GM23338 (cell line): ENCODE measurements around the gene LMBRD1. TPM values are rescaled to one million over a fixed set of nuclear protein-coding genes. Genes with fewer than 3 reads are reported as not detected.
A peak's percentile ranks its signal among the peaks of the same experiment; 100 is the strongest.

ENCODE experiments used
- ATAC-seq: fragments of 200-7000 bp; cut with Tn5 transposase; 3 replicates; pipeline ENCODE4 v1.9.1; 2020
- DNase-seq: peaks from one replicate; pipeline ENCODE4 v3.0.0-alpha.2; 2015; ENCODE audit warnings: low spot score
- H2AFZ ChIP-seq: fragments of 200-600 bp; sonication (generic); 2 replicates; pipeline ENCODE4 v1.8.0; 2016; ENCODE audit warnings: antibody characterized with exemption, mild to moderate bottlenecking, moderate library complexity
- H3F3A ChIP-seq: fragments of 200-600 bp; sonication (generic); replicated peaks from 2 replicates; pipeline ENCODE4 v1.8.0; 2017; ENCODE audit warnings: antibody characterized with exemption, mixed run types, low read depth
- H3K27ac ChIP-seq: fragments of 200-600 bp; sonication (generic); 2 replicates; pipeline ENCODE4 v1.6.1; 2016; ENCODE audit warnings: low read depth
- H3K27me3 ChIP-seq: fragments of 200-600 bp; sonication (generic); 2 replicates; pipeline ENCODE4 v1.8.0; 2016; ENCODE audit warnings: mild to moderate bottlenecking, mixed run types, moderate library complexity; ENCODE audit not compliant: insufficient read depth
- H3K36me3 ChIP-seq: fragments of 200-600 bp; sonication (generic); 2 replicates; pipeline ENCODE4 v1.8.0; 2016; ENCODE audit warnings: mild to moderate bottlenecking; ENCODE audit not compliant: insufficient read depth
- H3K4me1 ChIP-seq: fragments of 200-600 bp; sonication (generic); 2 replicates; pipeline ENCODE4 v1.8.0; 2016; ENCODE audit warnings: mild to moderate bottlenecking, moderate library complexity; ENCODE audit not compliant: insufficient read depth
- H3K4me2 ChIP-seq: fragments of 200-600 bp; sonication (generic); 2 replicates; pipeline ENCODE4 v1.7.1; 2017; ENCODE audit warnings: mixed run types
- H3K4me3 ChIP-seq: fragments of 200-600 bp; sonication (generic); 2 replicates; pipeline ENCODE4 v1.6.1; 2016; ENCODE audit warnings: mixed run types
- H3K79me2 ChIP-seq: fragments of 200-600 bp; sonication (generic); replicated peaks from 2 replicates; pipeline ENCODE4 v1.8.0; 2017; ENCODE audit warnings: mild to moderate bottlenecking; ENCODE audit not compliant: insufficient read depth
- H3K9me2 ChIP-seq: fragments of 200-600 bp; sonication (generic); 2 replicates; pipeline ENCODE4 v1.8.0; 2017; ENCODE audit not compliant: insufficient read depth
- H4K20me1 ChIP-seq: fragments of 200-600 bp; sonication (generic); replicated peaks from 2 replicates; pipeline ENCODE4 v1.8.0; 2017; ENCODE audit warnings: mild to moderate bottlenecking; ENCODE audit not compliant: insufficient read depth
- H3K27ac Mint-ChIP-seq: 2 replicates; pipeline ENCODE4 v1.8.0; 2020; ENCODE audit warnings: inconsistent platforms, mild to moderate bottlenecking, moderate library complexity, mixed read lengths
- H3K27me3 Mint-ChIP-seq: 3 replicates; pipeline ENCODE4 v1.8.0; 2022; ENCODE audit warnings: low read depth, mild to moderate bottlenecking, moderate library complexity, mixed read lengths, inconsistent platforms; ENCODE audit not compliant: insufficient read depth, poor library complexity
- H3K36me3 Mint-ChIP-seq: 3 replicates; pipeline ENCODE4 v1.8.0; 2021; ENCODE audit warnings: low read depth, mild to moderate bottlenecking, inconsistent platforms, moderate library complexity, mixed read lengths
- H3K4me1 Mint-ChIP-seq: 3 replicates; pipeline ENCODE4 v1.8.0; 2020; ENCODE audit warnings: mild to moderate bottlenecking, inconsistent platforms, mixed read lengths
- H3K4me3 Mint-ChIP-seq: 3 replicates; pipeline ENCODE4 v1.8.0; 2021; ENCODE audit warnings: moderate library complexity, mild to moderate bottlenecking, inconsistent platforms, mixed read lengths
- H3K9me3 Mint-ChIP-seq: 3 replicates; pipeline ENCODE4 v1.8.0; 2020; ENCODE audit warnings: moderate library complexity, mild to moderate bottlenecking, inconsistent platforms, mixed read lengths
- CREB1 ChIP-seq: fragments of 250-450 bp; sonication (Bioruptor Pico); IDR thresholded peaks from 2 replicates; pipeline ENCODE4 v1.5.0; 2020; ENCODE audit warnings: low read depth, mild to moderate bottlenecking, moderate library complexity
- EZH2 ChIP-seq: fragments of 200-600 bp; sonication (generic); IDR thresholded peaks from one replicate; pipeline ENCODE4 v1.8.0; 2017; ENCODE audit warnings: antibody characterized with exemption, mild to moderate bottlenecking, low read depth; ENCODE audit not compliant: unreplicated experiment
- EZH2phosphoT487 ChIP-seq: fragments of 200-600 bp; sonication (generic); IDR thresholded peaks from one replicate; pipeline ENCODE4 v1.8.1; 2018; ENCODE audit warnings: antibody characterized with exemption; ENCODE audit not compliant: unreplicated experiment
- JUNB ChIP-seq: IDR thresholded peaks from one replicate; pipeline ENCODE4 v1.6.1; 2016; ENCODE audit warnings: antibody characterized with exemption; ENCODE audit not compliant: unreplicated experiment
- NANOG ChIP-seq: IDR thresholded peaks from 2 replicates; pipeline ENCODE4 v1.6.1; 2016; ENCODE audit warnings: antibody characterized with exemption, borderline replicate concordance
- POLR2AphosphoS5 ChIP-seq: IDR thresholded peaks from 2 replicates; pipeline ENCODE4 v1.6.1; 2016; ENCODE audit warnings: antibody characterized with exemption, low read depth
- REST ChIP-seq: IDR thresholded peaks from one replicate; pipeline ENCODE4 v1.6.1; 2018; ENCODE audit warnings: antibody characterized with exemption; ENCODE audit not compliant: unreplicated experiment
- STAT1 ChIP-seq: IDR thresholded peaks from one replicate; pipeline ENCODE4 v1.6.1; 2016; ENCODE audit warnings: antibody characterized with exemption; ENCODE audit not compliant: unreplicated experiment
- ZNF114 ChIP-seq: fragments of 250-450 bp; sonication (Bioruptor Pico); IDR thresholded peaks from 2 replicates; pipeline ENCODE4 v1.5.0; 2020; ENCODE audit warnings: mild to moderate bottlenecking, moderate library complexity
- ZNF331 ChIP-seq: fragments of 250-450 bp; sonication (Bioruptor Pico); IDR thresholded peaks from 2 replicates; pipeline ENCODE4 v1.5.0; 2020; ENCODE audit warnings: low read depth, mild to moderate bottlenecking, moderate library complexity
- polyA plus RNA-seq: library from polyadenylated mRNA; unstranded; fragments of >200 nt; fragmentation: Nextera tagmentation; extraction: Ambion mirVana; gene quantifications from 2 replicates; pipeline ENCODE4 v1.2.1, GENCODE V29; 2016
- total RNA-seq: library from RNA; depleted of rRNA; stranded (reverse); fragments of >200 nt; shearing (Covaris generic); gene quantifications from 2 replicates; pipeline ENCODE4 v1.2.3, GENCODE V29; 2014
- TF ChIP-seq, protein P1 (sequence below), 2 experiments: fragments of 200-600 bp in 1 of 2; sonication (generic) in 1 of 2; conservative IDR thresholded peaks; 2 replicates each; pipeline versions ENCODE4 v1.5.1 to v1.6.1; 2016 to 2017; ENCODE audit warnings: antibody characterized with exemption in 2 of 2, low read depth in 2 of 2, mild to moderate bottlenecking in 2 of 2, moderate library complexity in 1 of 2
- TF ChIP-seq, protein P2 (sequence below): IDR thresholded peaks from 2 replicates; pipeline ENCODE4 v1.6.1; 2016; ENCODE audit warnings: antibody characterized with exemption

The LMBRD1 gene
- total and polyA plus RNA-seq, 2 experiments from 2014 or later, result 20.3 to 21.0 TPM

DNA sequence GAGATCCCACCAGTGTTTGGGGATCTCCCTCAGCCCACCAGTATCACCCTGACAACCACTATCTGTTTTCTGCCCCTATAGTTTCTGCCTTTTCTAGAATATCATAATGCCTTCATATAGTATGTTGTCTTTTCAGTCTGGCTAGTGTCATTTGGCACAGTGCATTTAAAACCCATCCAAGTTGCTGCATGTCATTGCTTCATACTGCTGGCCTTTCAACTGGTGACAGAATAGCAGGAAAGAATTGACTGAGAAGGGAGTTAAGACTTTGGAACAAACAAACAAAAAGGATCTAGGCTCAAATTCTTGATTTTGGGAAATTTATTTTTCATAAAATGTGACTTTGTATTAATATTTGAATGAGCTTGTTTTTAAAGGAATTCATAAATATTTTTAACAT lies 4.5 kb downstream of the LMBRD1 start (continued):
- no peak for TF ChIP-seq STAT1
- no peak for TF ChIP-seq NANOG
- no peak for TF ChIP-seq CREB1
- TF ChIP-seq EZH2phosphoT487, result no peak
- no peak for TF ChIP-seq ZNF114 (CRISPR knock-in tag)
- TF ChIP-seq JUNB, result no peak
- no peak for TF ChIP-seq EZH2
- TF ChIP-seq, protein P1, sequence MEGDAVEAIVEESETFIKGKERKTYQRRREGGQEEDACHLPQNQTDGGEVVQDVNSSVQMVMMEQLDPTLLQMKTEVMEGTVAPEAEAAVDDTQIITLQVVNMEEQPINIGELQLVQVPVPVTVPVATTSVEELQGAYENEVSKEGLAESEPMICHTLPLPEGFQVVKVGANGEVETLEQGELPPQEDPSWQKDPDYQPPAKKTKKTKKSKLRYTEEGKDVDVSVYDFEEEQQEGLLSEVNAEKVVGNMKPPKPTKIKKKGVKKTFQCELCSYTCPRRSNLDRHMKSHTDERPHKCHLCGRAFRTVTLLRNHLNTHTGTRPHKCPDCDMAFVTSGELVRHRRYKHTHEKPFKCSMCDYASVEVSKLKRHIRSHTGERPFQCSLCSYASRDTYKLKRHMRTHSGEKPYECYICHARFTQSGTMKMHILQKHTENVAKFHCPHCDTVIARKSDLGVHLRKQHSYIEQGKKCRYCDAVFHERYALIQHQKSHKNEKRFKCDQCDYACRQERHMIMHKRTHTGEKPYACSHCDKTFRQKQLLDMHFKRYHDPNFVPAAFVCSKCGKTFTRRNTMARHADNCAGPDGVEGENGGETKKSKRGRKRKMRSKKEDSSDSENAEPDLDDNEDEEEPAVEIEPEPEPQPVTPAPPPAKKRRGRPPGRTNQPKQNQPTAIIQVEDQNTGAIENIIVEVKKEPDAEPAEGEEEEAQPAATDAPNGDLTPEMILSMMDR (conservative IDR thresholded peaks at IDR 0.05; ENCODE audit: low read depth in 2 of 2), result no peak
- TF ChIP-seq POLR2AphosphoS5, result no peak
- TF ChIP-seq ZNF331 (CRISPR knock-in tag), result no peak
- no peak for TF ChIP-seq REST
- TF ChIP-seq, protein P2, sequence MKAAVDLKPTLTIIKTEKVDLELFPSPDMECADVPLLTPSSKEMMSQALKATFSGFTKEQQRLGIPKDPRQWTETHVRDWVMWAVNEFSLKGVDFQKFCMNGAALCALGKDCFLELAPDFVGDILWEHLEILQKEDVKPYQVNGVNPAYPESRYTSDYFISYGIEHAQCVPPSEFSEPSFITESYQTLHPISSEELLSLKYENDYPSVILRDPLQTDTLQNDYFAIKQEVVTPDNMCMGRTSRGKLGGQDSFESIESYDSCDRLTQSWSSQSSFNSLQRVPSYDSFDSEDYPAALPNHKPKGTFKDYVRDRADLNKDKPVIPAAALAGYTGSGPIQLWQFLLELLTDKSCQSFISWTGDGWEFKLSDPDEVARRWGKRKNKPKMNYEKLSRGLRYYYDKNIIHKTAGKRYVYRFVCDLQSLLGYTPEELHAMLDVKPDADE, result no peak

- 0 out of 2 replicates have a peak overlapping the region, but pooled peaks have one; percentile 46 for H3K27ac ChIP-seq
- peaks cover 47% of the 10 kb centered on the region for H3K79me2 ChIP-seq
- no peaks in the 10 kb centered on the region; the same call in 2 of the 3 replicates for H3K36me3 Mint-ChIP-seq
- no peaks in the 10 kb centered on the region for H3K9me2 ChIP-seq
- ATAC-seq, result peak; percentile 51
- H3K4me3 ChIP-seq, result no peak overlapping the region
- H3K4me1 Mint-ChIP-seq, result peaks cover 27% of the 10 kb centered on the region
- no peaks in the 10 kb centered on the region for H3K36me3 ChIP-seq
- no peaks in the 10 kb centered on the region for H3K27me3 Mint-ChIP-seq
- peak; percentile 42 for DNase-seq
- H3K4me2 ChIP-seq, result no peak overlapping the region
- no peak overlapping the region for H3K4me3 Mint-ChIP-seq
- H3K27ac Mint-ChIP-seq, result no peak overlapping the region
- no peaks in the 10 kb centered on the region for H3F3A ChIP-seq
- peaks cover 12% of the 10 kb centered on the region for H3K4me1 ChIP-seq
- no peak overlapping the region for H2AFZ ChIP-seq
- H3K9me3 Mint-ChIP-seq, result peaks cover 3% of the 10 kb centered on the region; the same call in 1 of the 3 replicates
- H4K20me1 ChIP-seq, result peaks cover 7% of the 10 kb centered on the region; the same call in 1 of the 2 replicates
- no peaks in the 10 kb centered on the region for H3K27me3 ChIP-seq
- no peak for TF ChIP-seq STAT1
- no peak for TF ChIP-seq EZH2phosphoT487
- TF ChIP-seq REST, result no peak
- TF ChIP-seq CREB1, result no peak
- TF ChIP-seq POLR2AphosphoS5, result no peak
- no peak for TF ChIP-seq ZNF114 (CRISPR knock-in tag)
- no peak for TF ChIP-seq ZNF331 (CRISPR knock-in tag)
- TF ChIP-seq, protein P1 (conservative IDR thresholded peaks at IDR 0.05; ENCODE audit: low read depth in 2 of 2), result no peak
Measured at GRCh38 chr6:69791065-69791471, 5.7 kb downstream of the LMBRD1 start.
